Measurements from ENCODE around the gene SLC49A3.
"Not testable (repeated sequence)": the region's sequence is repeated elsewhere in the genome, so short reads cannot be mapped to it uniquely, and the experiment has no call there.

SLC49A3 gene

GRCh38 chr4:650951-651883, 37.7 kb downstream of the SLC49A3 start:
- DNase-seq = no peak

GRCh38 chr4:650461-650860, 38.5 kb downstream of the SLC49A3 start:
- DNase-seq = no peak

GRCh38 chr4:649751-650310, 39.1 kb downstream of the SLC49A3 start:
- DNase-seq = no peak

- DNase-seq = no peak
Measured at GRCh38 chr4:649293-649625, 39.7 kb downstream of the SLC49A3 start.

GRCh38 chr4:648579-649292, 40.2 kb downstream of the SLC49A3 start:
- DNase-seq = no peak

GRCh38 chr4:647481-647880, 41.5 kb downstream of the SLC49A3 start:
- no peak for DNase-seq

- no peak for DNase-seq
Measured at GRCh38 chr4:646460-646859, 42.5 kb downstream of the SLC49A3 start.

- DNase-seq = not testable (repeated sequence)
Measured at GRCh38 chr4:642366-642765, 46.6 kb downstream of the SLC49A3 start.

- no peak for DNase-seq
Measured at GRCh38 chr4:637536-638280, 51.2 kb downstream of the SLC49A3 start.

GRCh38 chr4:636628-637159, 52.3 kb downstream of the SLC49A3 start:
- DNase-seq = no peak

GRCh38 chr4:635851-636627, 52.9 kb downstream of the SLC49A3 start:
- no peak for DNase-seq

- not testable (repeated sequence) for DNase-seq
Measured at GRCh38 chr4:635066-635835, 53.7 kb downstream of the SLC49A3 start.

GRCh38 chr4:634599-634985, 54.4 kb downstream of the SLC49A3 start:
- no peak for DNase-seq

- no peak for DNase-seq
Measured at GRCh38 chr4:633976-634598, 54.9 kb downstream of the SLC49A3 start.

- DNase-seq = no peak
Measured at GRCh38 chr4:633406-633805, 55.5 kb downstream of the SLC49A3 start.

GRCh38 chr4:632926-633325, 56.0 kb downstream of the SLC49A3 start:
- no peak for DNase-seq

GRCh38 chr4:632196-632790, 56.7 kb downstream of the SLC49A3 start:
- no peak for DNase-seq
